HUDEP-2 (cell line): ENCODE results near the gene DUSP5.
"Not testable (repeated sequence)": the region's sequence is repeated elsewhere in the genome, so short reads cannot be mapped to it uniquely, and the experiment has no call there.

Experiments
- DNase-seq, 76 experiments: peaks; one replicate each; lab custom pipeline; 2025; ENCODE audit not compliant: unreplicated experiment in 76 of 76; lab: John Stamatoyannopoulos, UW

The DUSP5 gene

GRCh38 chr10:110512461-110513187 lies 14.9 kb downstream of the DUSP5 start:
- no peak for DNase-seq

DNA sequence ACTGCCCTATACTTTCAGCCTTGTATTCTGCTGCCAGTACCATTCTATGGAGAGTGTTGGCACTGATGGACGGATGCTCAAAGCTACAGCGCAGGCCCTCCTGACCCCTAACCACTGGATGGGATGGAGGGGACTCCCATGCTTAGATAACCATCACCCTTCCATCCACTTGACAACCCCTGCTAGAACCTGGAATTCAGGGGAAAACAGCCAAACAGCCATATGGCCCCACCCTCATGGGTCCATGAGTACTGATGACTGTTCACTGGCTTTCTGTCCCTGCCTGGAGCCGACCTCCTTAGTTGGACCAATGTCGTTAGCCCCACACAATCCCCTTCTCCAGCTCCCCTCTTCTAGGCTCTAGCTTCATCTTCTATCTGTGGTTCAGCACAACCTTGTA lies 16.2 kb downstream of the DUSP5 start:
- DNase-seq: no peak

- DNase-seq: no peak
These were observed 17.1 kb downstream of the DUSP5 start for GRCh38 chr10:110514848-110515247.

GRCh38 chr10:110516815-110517492 lies 19.2 kb downstream of the DUSP5 start:
- no peak for DNase-seq

- DNase-seq: peak in 4 of 76 experiments; percentile 11 to 26 (median 20)
These were observed 24.8 kb downstream of the DUSP5 start for GRCh38 chr10:110522365-110522988.

- DNase-seq: no peak
These were observed 26.0 kb downstream of the DUSP5 start for GRCh38 chr10:110523736-110524135.

DNA sequence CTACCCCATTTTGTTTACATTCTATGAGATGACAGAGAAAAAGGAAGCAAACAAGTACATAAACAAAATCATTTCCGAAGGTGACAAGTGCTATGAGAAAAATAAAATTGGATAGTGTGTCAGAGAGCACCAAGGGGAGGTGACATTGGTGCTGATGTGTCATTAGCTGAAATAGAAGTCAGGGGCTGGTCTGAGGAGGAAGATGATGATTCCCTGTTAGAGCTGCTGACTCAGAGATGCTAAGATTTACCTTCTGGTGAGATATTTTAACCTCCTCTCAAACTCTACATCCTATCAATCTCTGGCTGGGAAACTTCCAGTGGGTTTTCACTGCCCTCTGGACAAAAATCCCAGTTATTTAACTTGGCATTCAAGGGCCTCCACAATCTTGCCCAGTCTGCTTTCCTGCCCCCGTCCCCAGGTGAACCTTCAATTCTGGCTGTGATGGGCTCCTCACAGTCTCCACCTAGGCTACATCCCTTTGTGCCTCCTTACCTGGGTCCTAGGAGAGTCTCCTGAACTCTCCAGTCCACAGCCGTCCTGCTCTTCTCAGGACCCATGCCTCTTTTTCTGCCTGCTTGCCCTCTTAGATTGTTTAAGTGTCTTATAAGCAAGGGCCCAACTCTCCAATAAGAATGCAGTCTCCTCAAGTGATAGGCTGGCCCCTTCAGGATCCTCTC lies 26.6 kb downstream of the DUSP5 start:
- no peak for DNase-seq

DNA sequence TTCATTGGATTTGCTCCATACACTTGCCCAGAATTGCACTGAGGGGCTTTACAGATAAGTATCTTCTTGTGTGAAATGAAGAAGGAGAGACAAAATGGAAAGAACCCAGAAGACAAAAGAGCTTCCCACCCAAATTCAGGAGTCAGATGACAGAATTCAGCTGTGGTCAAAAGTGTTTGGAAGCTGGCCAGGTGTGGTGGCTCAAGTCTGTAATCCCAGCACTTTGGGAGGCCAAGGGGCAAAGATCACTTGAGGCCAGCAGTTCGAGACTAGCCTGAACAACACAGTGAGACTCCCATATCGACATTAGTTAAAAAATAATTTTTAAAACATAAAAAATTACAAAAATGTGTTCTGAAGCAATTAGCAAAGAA lies 27.1 kb downstream of the DUSP5 start:
- no peak for DNase-seq

- no peak for DNase-seq
These were observed 27.9 kb downstream of the DUSP5 start for GRCh38 chr10:110525349-110526260.

- DNase-seq: no peak
These were observed 30.0 kb downstream of the DUSP5 start for GRCh38 chr10:110527731-110528171.

- no peak for DNase-seq
These were observed 30.7 kb downstream of the DUSP5 start for GRCh38 chr10:110528224-110528996.

DNA sequence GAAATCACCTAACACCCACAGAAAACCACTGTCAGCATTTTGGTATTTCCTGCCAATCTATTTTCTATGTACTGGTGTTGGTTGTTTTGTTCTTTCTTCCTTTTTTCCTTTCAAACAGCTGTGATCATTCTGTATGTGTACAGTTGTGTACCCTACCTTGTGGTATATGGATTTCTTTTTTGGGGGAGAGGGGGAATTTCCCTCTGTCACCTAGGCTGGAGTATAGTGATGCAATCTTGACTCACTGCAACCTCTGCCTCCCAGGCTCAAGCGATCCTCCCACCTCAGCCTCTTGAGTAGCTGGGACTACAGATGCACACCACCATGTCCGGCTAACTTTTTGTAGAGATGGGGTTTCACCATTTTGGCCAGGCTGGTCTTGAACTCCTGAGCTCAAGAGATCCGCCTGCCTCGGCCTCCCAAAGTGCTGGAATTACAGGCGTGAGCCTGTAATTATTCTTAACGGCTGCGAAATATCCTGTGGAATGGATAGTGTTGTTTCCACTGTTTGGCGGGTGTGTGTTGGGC lies 31.4 kb downstream of the DUSP5 start:
- DNase-seq: not testable (repeated sequence)

- no peak for DNase-seq
These were observed 31.9 kb downstream of the DUSP5 start for GRCh38 chr10:110529596-110530011.

DNA sequence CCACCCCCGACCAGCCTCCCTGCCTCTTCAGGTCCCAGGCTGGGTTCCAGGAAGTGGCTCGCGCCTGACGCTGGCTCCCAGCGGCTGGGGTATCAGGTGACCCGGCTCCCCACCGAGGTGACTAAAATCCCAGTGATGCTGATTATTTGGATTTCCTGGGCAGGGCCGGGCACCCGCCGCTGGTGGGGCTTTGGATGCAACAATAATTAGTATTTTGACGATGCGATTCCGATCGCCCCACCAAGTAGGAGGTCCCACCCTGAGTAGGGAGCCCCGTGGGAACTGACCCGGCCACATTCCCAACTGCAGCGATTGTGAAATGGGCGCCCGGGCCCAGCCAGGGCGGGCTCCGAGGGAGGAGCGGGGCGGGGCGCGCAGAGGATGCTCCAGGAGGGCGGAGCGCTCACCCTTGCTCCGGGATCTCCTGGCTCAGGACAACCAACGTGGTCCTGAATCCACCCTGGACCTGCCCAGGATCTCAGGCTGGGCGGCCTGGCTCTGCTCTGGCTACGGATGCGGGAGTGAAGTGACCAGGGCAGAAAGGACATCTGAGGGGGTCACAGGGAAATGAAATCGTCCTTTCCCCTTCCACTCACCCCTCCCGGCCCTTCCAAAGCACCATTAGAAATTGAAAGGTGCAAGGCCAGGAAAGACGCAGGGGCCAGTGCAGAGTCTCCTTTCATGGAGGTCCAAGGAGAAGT lies 32.6 kb downstream of the DUSP5 start:
- no peak for DNase-seq

- DNase-seq: no peak
These were observed 34.0 kb downstream of the DUSP5 start for GRCh38 chr10:110531687-110532086.

DNA sequence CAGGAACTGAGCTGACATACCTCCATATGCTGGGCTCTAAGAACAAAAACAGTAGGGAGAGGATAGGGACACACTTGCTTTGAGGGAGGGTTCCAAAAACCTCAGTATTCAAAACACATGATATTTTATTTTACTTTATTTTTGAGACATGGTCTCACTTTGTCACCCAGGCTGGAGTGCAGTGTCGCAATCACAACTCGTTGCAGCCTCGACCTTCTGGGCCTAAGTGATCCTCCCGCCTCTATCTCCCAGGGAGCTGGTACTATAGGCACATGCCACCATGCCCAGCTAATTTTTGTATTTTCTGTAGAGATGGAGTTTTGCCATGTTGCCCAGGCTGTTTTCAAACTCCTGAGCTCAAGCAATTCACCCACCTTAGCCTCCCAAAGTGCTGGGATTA lies 34.9 kb downstream of the DUSP5 start:
- DNase-seq: not testable (repeated sequence)

DNA sequence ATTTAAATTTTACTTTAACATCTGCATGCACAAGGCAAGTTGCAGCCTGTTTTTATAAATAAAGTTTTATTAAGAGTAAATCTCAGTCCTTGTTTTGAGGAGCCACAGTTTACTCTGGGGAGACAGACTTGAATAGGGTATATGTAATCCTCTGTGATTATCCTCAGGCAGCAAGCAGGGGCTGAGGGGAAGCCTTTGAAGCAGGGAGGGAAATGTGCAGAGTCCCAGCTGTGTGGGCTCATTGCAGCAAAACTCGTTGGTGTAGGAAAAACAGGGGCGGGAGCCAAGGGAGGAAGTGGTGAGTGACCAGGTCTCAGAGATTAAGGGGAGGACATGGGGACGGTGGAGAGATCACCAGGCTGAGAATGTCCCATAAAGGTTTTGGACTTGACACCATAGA lies 35.4 kb downstream of the DUSP5 start:
- peak in 1 of 76 experiments; percentile 8 for DNase-seq

DNA sequence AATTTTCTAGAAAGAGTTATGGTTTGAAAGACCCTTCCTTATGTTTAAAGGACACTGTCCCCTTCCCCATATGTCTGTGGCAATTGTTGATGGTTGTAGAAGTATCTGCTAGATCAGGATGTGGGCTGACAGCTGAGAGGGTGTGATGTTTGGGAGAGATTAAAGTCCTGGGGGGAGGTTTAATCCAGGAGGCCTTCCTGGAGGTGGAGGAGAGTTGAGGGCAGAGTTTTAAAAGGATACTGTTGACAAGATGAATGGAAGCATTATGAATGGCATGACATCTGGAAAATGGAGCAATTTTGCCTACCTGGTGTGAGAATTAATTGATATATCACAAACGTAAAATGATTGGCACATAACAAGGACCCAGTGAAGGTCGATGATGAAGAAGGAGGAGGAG lies 36.9 kb downstream of the DUSP5 start:
- no peak for DNase-seq
